Endothelial cell of umbilical vein (primary cell): ENCODE measurements around the gene MYH7. TPM values are rescaled to one million over a fixed set of nuclear protein-coding genes. Genes with fewer than 3 reads are reported as not detected.

Source experiments
- BruUV-seq: library from RNA; stranded (reverse); fragments of 400-500 nt; replicated peaks from 2 replicates; lab custom pipeline; 2021; lab: Mats Ljungman, UMichigan
- CTCF ChIA-PET: fragments of 300-600, 350-600 bp; sonication (Branson Sonifier 250); formaldehyde crosslinking; loops from one replicate; lab custom pipeline; 2021; ENCODE audit warnings: antibody characterized with exemption, inconsistent platforms; lab: Charles Lee
- POLR2A ChIA-PET: fragments of 300-600, 350-600 bp; sonication (Branson Sonifier 250); formaldehyde crosslinking; loops from one replicate; lab custom pipeline; 2021; ENCODE audit warnings: antibody characterized with exemption, inconsistent platforms; lab: Charles Lee
- DNase-seq: peaks from one replicate; pipeline ENCODE4 v3.0.0-alpha.2; 2011; ENCODE audit warnings: low read depth, low spot score
- FAIRE-seq: peaks from 2 replicates; lab custom pipeline; 2011; peaks lifted over from hg19 to GRCh38; lab: Jason Lieb, UNC
- H2AFZ ChIP-seq: 2 replicates; pipeline ENCODE4 v1.6.0; 2012; ENCODE audit warnings: low read depth, low read length, control low read depth, inconsistent platforms
- H3K27ac ChIP-seq: 2 replicates; pipeline ENCODE4 v1.5.1; 2011; ENCODE audit warnings: low read depth, mild to moderate bottlenecking, control low read depth, low read length, moderate library complexity; ENCODE audit not compliant: insufficient read depth
- H3K27me3 ChIP-seq, 2 experiments: 2 replicates each; pipeline versions ENCODE4 v1.6.0 to v1.6.1; 2011; ENCODE audit warnings: low read length in 2 of 2, mixed read lengths in 1 of 2; ENCODE audit not compliant: control insufficient read depth in 2 of 2, insufficient read depth in 2 of 2
- H3K36me3 ChIP-seq, 2 experiments: 2 replicates in 1 of 2; 3 replicates in 1 of 2; pipeline ENCODE4 v1.5.1; 2011; ENCODE audit warnings: low read length in 2 of 2, mild to moderate bottlenecking in 1 of 2, moderate library complexity in 1 of 2; ENCODE audit not compliant: control insufficient read depth in 2 of 2, insufficient read depth in 2 of 2; ENCODE audit errors: extremely low read depth in 1 of 2
- H3K4me1 ChIP-seq: 3 replicates; pipeline ENCODE4 v1.5.1; 2011; ENCODE audit warnings: mild to moderate bottlenecking, low read length; ENCODE audit not compliant: control insufficient read depth, insufficient read depth; ENCODE audit errors: extremely low read depth
- H3K4me2 ChIP-seq: 2 replicates; pipeline ENCODE4 v1.6.1; 2011; ENCODE audit warnings: low read length, control low read depth, mixed read lengths; ENCODE audit not compliant: insufficient read depth
- H3K4me3 ChIP-seq, 3 experiments: fragments of 200-600 bp in 1 of 3; sonication (generic), shearing (Covaris generic) in 1 of 3; replicated peaks in 1 of 3; 2 replicates each; pipeline ENCODE4 v1.5.1; 2011 to 2016; ENCODE audit warnings: control low read depth in 3 of 3, low read length in 3 of 3, mild to moderate bottlenecking in 2 of 3, inconsistent platforms in 1 of 3, low read depth in 1 of 3, moderate library complexity in 1 of 3; ENCODE audit not compliant: insufficient read depth in 1 of 3
- H3K79me2 ChIP-seq: 2 replicates; pipeline ENCODE4 v1.6.0; 2012; ENCODE audit warnings: low read length, inconsistent platforms; ENCODE audit not compliant: control insufficient read depth, insufficient read depth
- H3K9ac ChIP-seq: replicated peaks from 2 replicates; pipeline ENCODE3; 2011; ENCODE audit warnings: low read length, control low read depth; ENCODE audit not compliant: insufficient read depth; ENCODE audit errors: extremely low read depth
- H3K9me1 ChIP-seq: replicated peaks from 3 replicates; pipeline ENCODE4 v1.6.0; 2011; ENCODE audit warnings: mild to moderate bottlenecking, low read length; ENCODE audit not compliant: control insufficient read depth, insufficient read depth; ENCODE audit errors: extremely low read depth
- H3K9me3 ChIP-seq: replicated peaks from 2 replicates; pipeline ENCODE4 v1.5.1; 2012; ENCODE audit warnings: low read length, inconsistent platforms; ENCODE audit not compliant: control insufficient read depth, insufficient read depth
- H4K20me1 ChIP-seq: replicated peaks from 2 replicates; pipeline ENCODE3; 2011; ENCODE audit warnings: mild to moderate bottlenecking, low read length; ENCODE audit not compliant: control insufficient read depth, insufficient read depth; ENCODE audit errors: extremely low read depth
- EZH2 ChIP-seq: IDR thresholded peaks from 2 replicates; pipeline ENCODE4 v1.6.1; 2012; ENCODE audit warnings: borderline replicate concordance, low read depth, mild to moderate bottlenecking, moderate library complexity, low read length, inconsistent platforms; ENCODE audit not compliant: severe bottlenecking
- FOS ChIP-seq: IDR thresholded peaks from 2 replicates; pipeline ENCODE4 v1.6.1; 2011; ENCODE audit warnings: mild to moderate bottlenecking, low read length, moderate library complexity, borderline replicate concordance; ENCODE audit not compliant: insufficient read depth
- GATA2 ChIP-seq: IDR thresholded peaks from 2 replicates; pipeline ENCODE4 v1.7.0; 2011; ENCODE audit warnings: low read depth, mild to moderate bottlenecking, moderate library complexity, mixed read lengths, low read length; ENCODE audit not compliant: insufficient read length, insufficient read depth
- JUN ChIP-seq: IDR thresholded peaks from 2 replicates; pipeline ENCODE4 v1.6.1; 2011; ENCODE audit warnings: borderline replicate concordance, low read depth; ENCODE audit not compliant: insufficient read length, insufficient read depth
- MYC ChIP-seq: IDR thresholded peaks from one replicate; pipeline ENCODE4 v1.6.1; 2011; ENCODE audit warnings: mild to moderate bottlenecking, low read depth, low read length
- POLR2A ChIP-seq: IDR thresholded peaks from 2 replicates; pipeline ENCODE4 v1.6.1; 2012; ENCODE audit warnings: low read depth, mild to moderate bottlenecking, control low read depth, low read length
- POLR2AphosphoS5 ChIP-seq: IDR thresholded peaks from 2 replicates; pipeline ENCODE4 v1.6.1; 2012; ENCODE audit warnings: low read depth, mild to moderate bottlenecking, control low read depth, low read length, moderate library complexity; ENCODE audit not compliant: insufficient read depth
- dilution Hi-C: fragments of 300-500 bp; cut with MboI; formaldehyde crosslinking; loops from one replicate; pipeline ENCODE4 v1.15.0; 2019; ENCODE audit warnings: low sequenced_read_pairs; ENCODE audit not compliant: extremely low pct_ligation_motif_present
- intact Hi-C: fragments of 100-400 bp; cut with micrococcal nuclease; formaldehyde crosslinking; loops from one replicate; pipeline ENCODE4 v1.10.0; 2022
- polyA plus RNA-seq, 4 experiments: library from polyadenylated mRNA; depleted of rRNA in 3 of 4; stranded (reverse) in 3 of 4; unstranded in 1 of 4; fragments of >200 nt; gene quantifications; 2 replicates each; pipeline versions ENCODE4 v1.2.1 to v1.2.3, GENCODE V29; 2011 to 2012; ENCODE audit warnings: missing spikeins in 1 of 4
- total RNA-seq: library from RNA; stranded (reverse); gene quantifications from 2 replicates; pipeline ENCODE4 v1.2.3, GENCODE V29; 2021
- TF ChIP-seq, protein P1 (sequence below): IDR thresholded peaks from 2 replicates; pipeline ENCODE4 v1.6.1; 2011; ENCODE audit not compliant: insufficient read depth, insufficient read length
- TF ChIP-seq, protein P2 (sequence below), 2 donors: IDR thresholded peaks; 1 replicate in 1 of 2; 2 replicates in 1 of 2; pipeline ENCODE4 v1.5.1; 2011; ENCODE audit warnings: low read length in 2 of 2, mild to moderate bottlenecking in 2 of 2, moderate library complexity in 2 of 2, control low read depth in 1 of 2, inconsistent platforms in 1 of 2, low read depth in 1 of 2; ENCODE audit not compliant: insufficient read depth in 1 of 2; ENCODE audit errors: extremely low read depth in 1 of 2

The MYH7 gene
- total and polyA plus RNA-seq, 2 donors (not counting 3 experiments of a cell fraction or from before 2014, with no cell fraction given) = not detected

DNA sequence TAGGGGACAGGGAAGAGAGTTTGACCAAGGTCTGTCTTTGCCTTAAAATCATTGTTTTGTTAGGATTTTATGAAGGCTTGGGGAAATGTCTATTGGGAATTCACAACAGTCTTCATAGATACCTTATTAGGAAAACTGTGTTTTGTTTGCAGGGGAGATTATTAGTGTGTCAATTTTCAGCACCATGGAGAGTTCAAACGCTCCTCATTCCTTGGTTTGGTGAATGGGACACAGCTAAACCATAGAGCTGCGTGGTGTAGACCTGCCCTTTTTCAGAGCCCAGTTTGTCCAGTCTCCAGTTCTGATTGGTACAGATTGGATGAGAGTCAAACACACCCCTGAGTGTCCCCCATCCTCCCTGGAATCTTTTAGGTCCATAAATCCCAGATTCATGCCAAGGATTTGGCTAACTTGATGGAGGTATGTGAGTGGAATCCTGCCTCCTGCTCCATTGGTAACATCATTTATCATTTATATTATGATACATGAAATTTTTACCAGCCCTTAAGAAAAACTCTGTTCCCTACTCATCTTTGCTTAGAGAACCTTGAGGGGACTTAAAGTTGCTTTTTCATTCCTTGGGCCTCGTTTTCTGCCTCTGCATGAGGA is 46.0 kb upstream of the MYH7 start:
- H3K9me3 ChIP-seq = no peaks in the 10 kb centered on the region
- DNase-seq (peak; percentile 6), FAIRE-seq (no peak)
- dilution Hi-C loops = no loop called here
- ChIA-PET CTCF (interaction anchor here (1.2 to 15.7 kb wide), 2 partner anchors 43 to 78 kb away, joined by 3 to 416 read pairs; partner anchors contain the start of gene THTPA), POLR2A (no interaction called here)
- no peaks in the 10 kb centered on the region for H3K79me2 ChIP-seq
- no peaks in the 10 kb centered on the region for H3K4me1 ChIP-seq
- peaks cover 11 to 12% of the 10 kb centered on the region in 2 experiments for H3K36me3 ChIP-seq
- TF ChIP-seq GATA2 = no peak
- no peak for TF ChIP-seq EZH2
- no peak for TF ChIP-seq FOS
- TF ChIP-seq MYC = no peak
- TF ChIP-seq, protein P1, sequence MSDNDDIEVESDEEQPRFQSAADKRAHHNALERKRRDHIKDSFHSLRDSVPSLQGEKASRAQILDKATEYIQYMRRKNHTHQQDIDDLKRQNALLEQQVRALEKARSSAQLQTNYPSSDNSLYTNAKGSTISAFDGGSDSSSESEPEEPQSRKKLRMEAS = no peak
- TF ChIP-seq POLR2A = no peak
- TF ChIP-seq POLR2AphosphoS5 = no peak
- TF ChIP-seq, protein P2, sequence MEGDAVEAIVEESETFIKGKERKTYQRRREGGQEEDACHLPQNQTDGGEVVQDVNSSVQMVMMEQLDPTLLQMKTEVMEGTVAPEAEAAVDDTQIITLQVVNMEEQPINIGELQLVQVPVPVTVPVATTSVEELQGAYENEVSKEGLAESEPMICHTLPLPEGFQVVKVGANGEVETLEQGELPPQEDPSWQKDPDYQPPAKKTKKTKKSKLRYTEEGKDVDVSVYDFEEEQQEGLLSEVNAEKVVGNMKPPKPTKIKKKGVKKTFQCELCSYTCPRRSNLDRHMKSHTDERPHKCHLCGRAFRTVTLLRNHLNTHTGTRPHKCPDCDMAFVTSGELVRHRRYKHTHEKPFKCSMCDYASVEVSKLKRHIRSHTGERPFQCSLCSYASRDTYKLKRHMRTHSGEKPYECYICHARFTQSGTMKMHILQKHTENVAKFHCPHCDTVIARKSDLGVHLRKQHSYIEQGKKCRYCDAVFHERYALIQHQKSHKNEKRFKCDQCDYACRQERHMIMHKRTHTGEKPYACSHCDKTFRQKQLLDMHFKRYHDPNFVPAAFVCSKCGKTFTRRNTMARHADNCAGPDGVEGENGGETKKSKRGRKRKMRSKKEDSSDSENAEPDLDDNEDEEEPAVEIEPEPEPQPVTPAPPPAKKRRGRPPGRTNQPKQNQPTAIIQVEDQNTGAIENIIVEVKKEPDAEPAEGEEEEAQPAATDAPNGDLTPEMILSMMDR (IDR thresholded peaks at IDR 0.05; ENCODE audit: extremely low read depth in 1 of 2, insufficient read depth in 1 of 2, low read depth in 1 of 2, low read length in 2 of 2) = no peak
- TF ChIP-seq JUN = no peak
- H3K27ac ChIP-seq = no peak overlapping the region
- H3K9ac ChIP-seq = no peak overlapping the region
- H2AFZ ChIP-seq = no peak overlapping the region
- no peaks in the 10 kb centered on the region for H3K9me1 ChIP-seq
- intact Hi-C loops = loop anchor here (1.0 kb wide), 1 partner anchor 30 kb away; no protein-coding TSS in a partner anchor
- H3K27me3 ChIP-seq = no peaks in the 10 kb centered on the region
- no peak overlapping the region for H3K4me2 ChIP-seq
- no peak overlapping the region for H3K4me3 ChIP-seq
- BruUV-seq = no TSS peak
- peaks cover 2% of the 10 kb centered on the region for H4K20me1 ChIP-seq
